T-cell (primary cell): ENCODE data around the gene FKBP4. TPM values are rescaled to one million over a fixed set of nuclear protein-coding genes. Genes with fewer than 3 reads are reported as not detected.
A peak's percentile ranks its signal among the peaks of the same experiment; 100 is the strongest.

Experiments used
- ATAC-seq, 4 experiments: fragments of 200-7000 bp in 3 of 4; fragments of 150-1000 bp in 1 of 4; cut with Tn5 transposase; replicated peaks in 1 of 4; 1 replicate in 3 of 4; 2 replicates in 1 of 4; pipeline ENCODE4 v1.10.0; 2021; ENCODE audit warnings: moderate library complexity in 3 of 4, mild to moderate bottlenecking in 2 of 4, moderate number of reproducible peaks in 1 of 4
- CTCF ChIA-PET, 2 donors: fragments of 300-600 bp; sonication (Branson Sonifier 250); formaldehyde crosslinking; loops; one replicate each; lab custom pipeline; 2022; ENCODE audit warnings: antibody characterized with exemption in 2 of 2; lab: Charles Lee
- POLR2A ChIA-PET, 2 donors: fragments of 300-600 bp; sonication (Branson Sonifier 250); formaldehyde crosslinking; loops; one replicate each; lab custom pipeline; 2022; ENCODE audit warnings: antibody characterized with exemption in 2 of 2; lab: Charles Lee
- DNase-seq, 35 experiments: peaks; one replicate each; pipeline versions ENCODE4 v3.0.0 to v3.0.0-alpha.2; 2013 to 2023
- H3K27ac ChIP-seq: one replicate; pipeline ENCODE4 v1.5.1; 2013; ENCODE audit warnings: low read length
- H3K27me3 ChIP-seq, 2 experiments: replicated peaks in 1 of 2; 1 replicate in 1 of 2; 2 replicates in 1 of 2; pipeline versions ENCODE4 v1.6.1 to v1.7.0; 2013; ENCODE audit warnings: low read length in 1 of 2, mixed read lengths in 1 of 2; ENCODE audit not compliant: control insufficient read depth in 2 of 2, insufficient read depth in 2 of 2; ENCODE audit errors: extremely low read depth in 1 of 2
- H3K36me3 ChIP-seq, 2 donors: 1 replicate in 1 of 2; 2 replicates in 1 of 2; pipeline versions ENCODE4 v1.6.1 to v1.7.0; 2013; ENCODE audit warnings: low read length in 1 of 2; ENCODE audit not compliant: control insufficient read depth in 2 of 2, insufficient read depth in 1 of 2; ENCODE audit errors: extremely low read depth in 1 of 2
- H3K4me1 ChIP-seq, 2 experiments: 1 replicate in 1 of 2; 2 replicates in 1 of 2; pipeline versions ENCODE4 v1.6.1 to v1.7.0; 2013; ENCODE audit warnings: low read length in 2 of 2, mixed read lengths in 1 of 2; ENCODE audit not compliant: insufficient read depth in 2 of 2, control insufficient read depth in 1 of 2; ENCODE audit errors: extremely low read depth in 1 of 2
- H3K4me3 ChIP-seq, 2 donors: 1 replicate in 1 of 2; 2 replicates in 1 of 2; pipeline versions ENCODE4 v1.5.1 to v1.7.0; 2013; ENCODE audit warnings: mild to moderate bottlenecking in 2 of 2, low read length in 1 of 2, moderate library complexity in 1 of 2; ENCODE audit not compliant: control insufficient read depth in 1 of 2; ENCODE audit errors: extremely low read depth in 1 of 2
- H3K9me3 ChIP-seq: 2 replicates; pipeline ENCODE4 v1.7.0; 2013
- H3K27ac Mint-ChIP-seq, 2 donors: one replicate each; pipeline ENCODE4 v1.8.0; 2020 to 2021; ENCODE audit warnings: mild to moderate bottlenecking in 2 of 2, mixed read lengths in 2 of 2
- H3K27me3 Mint-ChIP-seq, 2 donors: one replicate each; pipeline ENCODE4 v1.8.0; 2021 to 2022; ENCODE audit warnings: mixed read lengths in 2 of 2
- H3K36me3 Mint-ChIP-seq: one replicate; pipeline ENCODE4 v1.8.0; 2021; ENCODE audit warnings: mixed read lengths
- H3K4me1 Mint-ChIP-seq, 3 donors: one replicate each; pipeline ENCODE4 v1.8.0; 2020 to 2022; ENCODE audit warnings: mixed read lengths in 3 of 3, mild to moderate bottlenecking in 1 of 3
- H3K4me3 Mint-ChIP-seq, 3 donors: one replicate each; pipeline ENCODE4 v1.8.0; 2020 to 2022; ENCODE audit warnings: mild to moderate bottlenecking in 3 of 3, mixed read lengths in 3 of 3, moderate library complexity in 3 of 3
- H3K9me3 Mint-ChIP-seq, 3 donors: one replicate each; pipeline ENCODE4 v1.8.0; 2020 to 2022; ENCODE audit warnings: mixed read lengths in 3 of 3
- WGBS: methylation state at CpG from one replicate; pipeline ENCODE4 v1.1.5; 2013; ENCODE audit warnings: missing lambda C conversion rate; ENCODE audit not compliant: insufficient coverage; 5-methylcytosine and 5-hydroxymethylcytosine counted together
- total RNA-seq, 35 experiments: library from RNA in 6 of 35; stranded (reverse) in 6 of 35; fragments of 120-200 nt in 1 of 35; gene quantifications; one replicate each; pipeline versions ENCODE4 v1.2.1 to v1.2.4 and lab custom pipeline; 2013 to 2026

The FKBP4 gene
- total RNA-seq, 5 donors from 2014 or later (not counting 1 experiment from before 2014, with no cell fraction given) = 47.7 to 61.3 (median 52.5) TPM

DNA sequence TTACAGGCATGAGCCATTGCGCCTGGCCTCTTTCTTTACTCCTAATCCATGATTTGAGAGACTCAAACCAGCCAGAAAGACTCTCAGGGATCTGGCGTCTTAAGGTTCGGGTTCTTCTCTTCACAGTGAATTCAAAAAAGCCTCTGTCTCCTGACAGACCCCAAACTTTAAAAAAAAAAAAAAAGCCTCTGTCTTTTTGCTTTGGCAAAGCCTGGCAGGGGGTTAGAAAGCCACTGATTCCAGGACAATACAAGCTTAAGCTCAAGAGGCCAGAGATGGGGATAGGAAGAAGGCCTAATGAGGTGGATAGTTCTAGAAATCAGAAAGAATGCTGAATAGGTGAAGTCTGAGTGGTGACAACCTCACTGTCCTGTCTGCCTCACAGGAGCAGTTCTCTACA is 31.3 kb downstream of the FKBP4 start:
- peaks cover 8 to 82% of the 10 kb centered on the region in 2 donors for H3K36me3 ChIP-seq
- Mint-ChIP-seq H3K9me3 (no peaks in the 10 kb centered on the region), H3K4me3 (no peak overlapping the region), H3K27ac (no peak overlapping the region), H3K4me1 (no peaks in the 10 kb centered on the region), H3K36me3 (peaks cover 64% of the 10 kb centered on the region), H3K27me3 (no peaks in the 10 kb centered on the region)
- CTCF ChIA-PET = no interaction called here
- no peak overlapping the region for H3K27ac ChIP-seq
- H3K4me1 ChIP-seq = no peaks in the 10 kb centered on the region
- ATAC-seq (no peak), DNase-seq (no peak)
- H3K9me3 ChIP-seq = no peaks in the 10 kb centered on the region
- no peaks in the 10 kb centered on the region for H3K27me3 ChIP-seq
- POLR2A ChIA-PET = interaction anchor here in 1 of 2 donors (0.6 kb wide), 1 partner anchor 27 kb away, joined by 5 read pairs; no protein-coding TSS in a partner anchor
- WGBS = 100% methylated on average over 1 of the region's 3 CpGs
- H3K4me3 ChIP-seq = no peak overlapping the region

DNA sequence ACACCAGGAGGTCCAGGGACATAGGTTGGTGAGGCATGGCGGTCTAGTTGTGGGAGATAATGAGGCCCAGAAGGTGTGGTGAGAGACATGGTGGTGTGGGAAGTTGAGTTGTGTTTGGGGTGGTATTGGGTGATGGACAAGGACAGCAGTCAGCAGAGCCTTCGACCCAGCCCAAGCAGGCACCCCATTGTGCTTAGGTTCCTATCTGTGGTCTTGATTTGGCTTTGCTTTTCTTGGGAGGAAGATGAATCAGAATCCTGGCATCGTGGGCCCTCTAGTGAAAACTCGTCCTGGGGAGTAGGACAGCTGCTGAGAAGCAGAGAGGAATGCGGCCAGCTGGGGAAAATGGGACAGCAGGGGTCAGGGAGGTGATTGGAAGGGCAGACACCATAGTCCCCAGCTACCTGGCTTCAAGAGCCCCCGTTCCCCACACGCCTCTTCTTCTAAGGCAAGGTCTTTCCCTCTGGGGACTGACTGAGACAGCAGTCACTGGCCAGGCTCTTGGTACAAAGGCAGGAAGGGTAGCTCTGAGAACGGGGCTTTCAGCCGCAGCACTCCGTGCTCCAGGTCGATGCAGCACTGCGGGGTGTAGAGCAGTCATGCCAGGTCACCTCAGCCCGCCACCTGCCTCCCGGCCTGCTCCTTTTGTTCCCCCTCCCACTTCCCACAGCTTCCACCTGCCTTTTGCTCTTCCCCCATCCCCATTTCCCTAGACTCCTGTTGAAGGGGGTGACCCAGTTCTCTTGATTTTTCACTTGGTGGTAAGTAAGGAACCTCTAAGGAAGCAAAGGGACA is 32.1 kb downstream of the FKBP4 start:
- Mint-ChIP-seq H3K27ac (no peak overlapping the region), H3K4me1 (no peaks in the 10 kb centered on the region), H3K36me3 (peaks cover 62% of the 10 kb centered on the region), H3K9me3 (no peaks in the 10 kb centered on the region), H3K4me3 (no peak overlapping the region), H3K27me3 (no peaks in the 10 kb centered on the region)
- ChIA-PET POLR2A (interaction anchor here (0.6 kb wide), 2 partner anchors 17 to 28 kb away, joined by 3 to 5 read pairs; no protein-coding TSS in a partner anchor), CTCF (no interaction called here)
- Histone ChIP-seq H3K4me3 (no peak overlapping the region), H3K27me3 (no peaks in the 10 kb centered on the region), H3K36me3 (peaks cover 2 to 75% of the 10 kb centered on the region in 2 donors), H3K4me1 (no peaks in the 10 kb centered on the region), H3K27ac (no peak overlapping the region), H3K9me3 (no peaks in the 10 kb centered on the region)
- ATAC-seq (no peak), DNase-seq (no peak)
- WGBS = 97% methylated on average over 12 of the region's 14 CpGs

DNA sequence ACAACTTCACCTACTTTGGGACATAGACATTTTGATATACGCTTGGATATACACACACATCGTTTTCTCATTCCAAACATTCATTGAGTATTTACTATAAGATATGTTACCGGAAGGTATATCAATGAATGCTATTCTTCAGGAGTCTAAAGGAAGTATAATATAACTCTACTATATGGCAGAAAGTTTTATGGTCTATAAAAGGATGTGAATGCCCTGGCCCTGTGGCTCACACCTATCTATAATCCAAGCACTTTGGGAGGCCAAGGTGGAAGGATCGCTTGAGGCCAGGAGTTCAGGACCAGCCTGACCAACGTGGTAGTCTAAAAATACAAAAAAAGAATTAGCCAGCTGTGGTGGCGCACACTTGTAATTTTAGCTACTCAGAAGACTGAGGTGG is 34.5 kb downstream of the FKBP4 start:
- Histone ChIP-seq H3K36me3 (peaks cover 2 to 51% of the 10 kb centered on the region in 2 donors), H3K4me3 (no peak overlapping the region), H3K4me1 (no peaks in the 10 kb centered on the region), H3K27ac (no peak overlapping the region), H3K9me3 (no peaks in the 10 kb centered on the region), H3K27me3 (no peaks in the 10 kb centered on the region)
- ChIA-PET POLR2A (no interaction called here), CTCF (interaction anchor here in 1 of 2 donors (0.6 kb wide), 1 partner anchor 117 kb away, joined by 3 read pairs; no protein-coding TSS in a partner anchor)
- Mint-ChIP-seq H3K27me3 (no peaks in the 10 kb centered on the region), H3K4me3 (no peak overlapping the region), H3K9me3 (no peaks in the 10 kb centered on the region), H3K4me1 (peaks cover 0 to 8% (median 0%) of the 10 kb centered on the region in 3 donors), H3K36me3 (peaks cover 46% of the 10 kb centered on the region), H3K27ac (no peak overlapping the region)
- WGBS = 80% methylated on average over 2 of the region's 6 CpGs
- no peak for ATAC-seq
- no peak for DNase-seq

DNA sequence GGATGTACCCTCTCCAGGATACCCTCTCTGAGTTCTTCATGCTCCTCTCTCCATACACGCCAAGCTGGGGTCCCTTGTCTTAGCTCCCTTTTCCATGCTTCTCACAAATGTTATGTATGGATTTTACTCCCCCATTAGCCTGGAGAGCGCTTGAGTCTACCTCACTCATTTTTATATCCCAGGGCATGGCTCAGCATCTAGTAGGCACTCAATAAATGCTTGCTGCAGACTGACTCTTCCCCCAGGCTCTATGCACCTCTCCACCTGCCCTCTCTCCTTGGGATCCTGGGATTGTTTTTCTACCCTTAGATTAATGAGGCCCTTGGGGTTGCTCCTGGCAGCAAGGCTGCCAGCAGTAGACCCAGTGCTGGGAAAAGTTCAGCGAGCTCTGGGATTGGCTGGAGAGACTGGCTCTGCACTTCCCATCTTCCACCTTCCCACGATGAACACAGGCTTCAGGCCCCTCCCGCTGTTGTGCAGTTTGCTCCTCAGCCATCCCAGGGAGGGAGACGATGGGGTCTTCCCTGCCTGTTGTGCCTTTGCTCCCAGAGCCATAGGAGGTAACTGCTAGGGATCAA is 37.9 kb downstream of the FKBP4 start:
- Histone ChIP-seq H3K36me3 (peaks cover 0 to 18% of the 10 kb centered on the region in 2 donors), H3K4me3 (no peak overlapping the region), H3K27ac (no peak overlapping the region), H3K9me3 (no peaks in the 10 kb centered on the region), H3K4me1 (peaks cover 0 to 7% of the 10 kb centered on the region in 2 experiments), H3K27me3 (no peaks in the 10 kb centered on the region)
- DNase-seq (no peak), ATAC-seq (no peak)
- peak overlapping the region in 1 of 2 donors; percentile 27 for H3K27ac Mint-ChIP-seq
- 100% methylated on average over 3 of the region's 6 CpGs for WGBS
- H3K36me3 Mint-ChIP-seq = peaks cover 29% of the 10 kb centered on the region
- peaks cover 3 to 14% (median 8%) of the 10 kb centered on the region in 3 donors for H3K4me1 Mint-ChIP-seq
- no peak overlapping the region for H3K4me3 Mint-ChIP-seq
- H3K9me3 Mint-ChIP-seq = no peaks in the 10 kb centered on the region
- ChIA-PET CTCF (interaction anchor here in 1 of 2 donors (0.6 kb wide), 1 partner anchor 35 kb away, joined by 3 read pairs; no protein-coding TSS in a partner anchor), POLR2A (interaction anchor here in 1 of 2 donors (0.6 kb wide), 1 partner anchor 29 kb away, joined by 6 read pairs; no protein-coding TSS in a partner anchor)
- H3K27me3 Mint-ChIP-seq = no peaks in the 10 kb centered on the region

DNA sequence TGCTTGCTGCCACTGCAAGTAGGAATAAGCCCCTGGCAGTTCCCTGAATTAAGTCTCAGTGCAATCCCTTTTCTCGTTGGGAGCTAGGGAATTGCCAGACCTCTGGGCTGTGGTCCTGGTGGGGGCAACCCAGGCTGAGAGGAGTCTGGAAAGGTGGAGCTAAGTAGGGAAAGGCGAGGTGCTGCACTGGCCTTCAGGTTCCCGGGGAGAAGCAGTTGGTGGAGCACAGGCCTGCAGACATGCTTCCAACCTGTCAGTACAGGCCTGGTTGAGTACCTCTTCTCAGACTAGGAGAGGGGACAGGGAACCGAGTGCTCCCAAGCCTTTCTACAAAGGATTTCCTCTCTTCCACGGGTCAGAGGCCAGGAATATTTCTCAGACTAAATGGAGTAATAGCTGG is 38.6 kb downstream of the FKBP4 start:
- WGBS = 83% methylated on average over 1 of the region's 5 CpGs
- ChIA-PET CTCF (interaction anchor here in 1 of 2 donors (0.6 kb wide), 1 partner anchor 34 kb away, joined by 3 read pairs; no protein-coding TSS in a partner anchor), POLR2A (interaction anchor here in 1 of 2 donors (0.6 kb wide), 1 partner anchor 52 kb away, joined by 3 read pairs; no protein-coding TSS in a partner anchor)
- Histone ChIP-seq H3K36me3 (peaks cover 0 to 18% of the 10 kb centered on the region in 2 donors), H3K4me1 (peaks cover 0 to 7% of the 10 kb centered on the region in 2 experiments), H3K9me3 (no peaks in the 10 kb centered on the region), H3K27me3 (no peaks in the 10 kb centered on the region), H3K27ac (no peak overlapping the region), H3K4me3 (no peak overlapping the region)
- Mint-ChIP-seq H3K27ac (no peak overlapping the region), H3K36me3 (peaks cover 32% of the 10 kb centered on the region), H3K27me3 (no peaks in the 10 kb centered on the region), H3K4me3 (no peak overlapping the region), H3K9me3 (no peaks in the 10 kb centered on the region), H3K4me1 (peaks cover 3 to 14% (median 8%) of the 10 kb centered on the region in 3 donors)
- DNase-seq (no peak), ATAC-seq (no peak)

DNA sequence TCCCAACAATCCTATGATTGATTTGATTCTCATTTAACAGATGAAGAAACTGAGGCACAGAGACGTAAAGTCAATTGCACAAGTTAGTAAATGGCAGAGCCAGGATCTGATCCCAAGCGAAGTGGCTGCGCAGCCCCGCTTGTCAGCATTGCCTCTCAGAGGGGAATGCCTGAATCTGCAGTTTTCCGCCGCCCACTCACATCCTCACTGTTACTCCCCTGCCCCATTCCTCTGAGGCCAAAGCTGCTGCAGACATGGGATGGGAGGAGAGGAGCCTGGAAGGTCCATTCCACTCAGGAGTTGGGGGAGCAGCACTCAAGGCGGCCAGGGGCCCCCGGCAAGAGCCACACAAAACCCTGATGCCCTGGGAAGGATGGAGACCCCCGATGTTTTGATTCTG is 39.0 kb downstream of the FKBP4 start:
- ATAC-seq = no peak
- Histone ChIP-seq H3K27me3 (no peaks in the 10 kb centered on the region), H3K27ac (no peak overlapping the region), H3K4me3 (no peak overlapping the region), H3K9me3 (no peaks in the 10 kb centered on the region), H3K36me3 (peaks cover 0 to 22% of the 10 kb centered on the region in 2 donors), H3K4me1 (peaks cover 0 to 7% of the 10 kb centered on the region in 2 experiments)
- POLR2A ChIA-PET = interaction anchor here in 1 of 2 donors (0.6 kb wide), 1 partner anchor 51 kb away, joined by 3 read pairs; no protein-coding TSS in a partner anchor
- H3K9me3 Mint-ChIP-seq = no peaks in the 10 kb centered on the region
- DNase-seq = no peak
- peaks cover 3 to 14% (median 8%) of the 10 kb centered on the region in 3 donors for H3K4me1 Mint-ChIP-seq
- no peak overlapping the region for H3K4me3 Mint-ChIP-seq
- H3K27me3 Mint-ChIP-seq = no peaks in the 10 kb centered on the region
- peaks cover 32% of the 10 kb centered on the region for H3K36me3 Mint-ChIP-seq
- CTCF ChIA-PET = no interaction called here
- no peak overlapping the region for H3K27ac Mint-ChIP-seq
- 83% methylated on average over 2 of the region's 9 CpGs for WGBS
